Hematopoietic multipotent progenitor cell treated with erythropoietin and hydrocortisone succinate and interleukin-3 and kit ligand, for 4 days (in vitro differentiated cells): ENCODE data around the gene CACNA2D3.
"Not testable (repeated sequence)": the region's sequence is repeated elsewhere in the genome, so short reads cannot be mapped to it uniquely, and the experiment has no call there.

ENCODE experiments used
- DNase-seq: peaks from one replicate; pipeline ENCODE4 v3.0.0-alpha.2; 2015

CACNA2D3 gene

DNA sequence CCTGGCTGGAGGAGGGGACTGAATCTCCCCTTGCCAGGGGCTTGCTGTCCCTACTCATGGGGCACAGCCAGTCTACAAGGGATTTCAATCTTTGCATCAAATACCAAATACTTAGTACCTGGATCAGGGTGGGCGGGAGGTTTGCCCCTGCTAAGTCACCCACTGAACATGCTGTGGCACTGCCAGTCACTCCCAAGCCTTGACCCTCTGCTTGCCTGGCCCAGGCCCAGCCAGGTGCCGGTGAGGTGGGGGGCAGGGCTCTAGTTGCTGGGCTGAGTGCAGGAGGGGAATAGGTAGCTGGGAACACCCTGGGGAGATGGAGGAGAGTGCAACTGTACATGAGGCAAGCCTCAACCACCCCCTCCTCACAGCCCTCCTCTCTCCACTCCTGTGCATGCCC lies 941.8 kb downstream of the CACNA2D3 start:
- DNase-seq = no peak

DNA sequence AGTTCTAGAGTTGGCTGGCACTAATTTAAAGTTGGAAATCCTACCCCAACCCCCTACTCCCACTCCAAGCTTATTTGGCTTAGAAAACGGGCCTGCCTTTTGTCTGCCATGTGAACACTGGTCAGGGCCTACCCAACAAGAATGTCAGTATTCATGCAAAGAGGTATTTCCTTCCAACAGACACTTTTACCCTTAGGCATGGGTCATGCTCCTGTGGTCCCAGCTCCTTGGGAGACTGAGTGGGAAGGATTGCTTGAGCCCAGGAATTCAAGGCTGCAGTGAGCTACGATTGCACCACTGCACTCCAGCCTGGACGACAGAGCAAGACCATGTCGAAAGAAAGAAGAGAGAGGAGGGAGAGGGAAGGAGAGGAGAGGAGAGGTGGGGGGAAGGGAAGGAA lies 943.0 kb downstream of the CACNA2D3 start:
- no peak for DNase-seq

DNA sequence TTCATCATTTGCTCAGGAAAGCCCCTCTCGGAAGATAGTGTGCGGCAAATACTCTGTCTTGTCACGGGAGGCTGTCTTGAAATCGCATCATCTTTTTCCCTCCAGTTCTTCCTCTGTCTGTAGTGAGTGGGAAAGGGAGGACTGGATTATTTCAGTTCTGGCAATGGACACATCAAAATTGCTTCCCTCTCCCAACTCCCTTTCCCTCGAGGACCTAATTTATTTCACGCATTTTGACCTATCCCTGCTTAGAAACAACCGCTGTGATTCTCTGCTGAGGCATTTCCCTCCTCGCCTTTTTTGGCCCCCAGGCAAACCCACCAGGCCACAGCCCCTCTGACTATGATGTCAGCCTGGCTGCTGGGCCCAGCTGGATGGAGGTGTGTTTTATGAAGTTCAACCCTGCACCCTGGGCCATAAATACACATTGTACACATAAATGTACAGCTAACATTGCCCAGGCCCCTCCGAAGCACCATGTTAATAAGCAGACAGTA lies 944.2 kb downstream of the CACNA2D3 start:
- no peak for DNase-seq

DNA sequence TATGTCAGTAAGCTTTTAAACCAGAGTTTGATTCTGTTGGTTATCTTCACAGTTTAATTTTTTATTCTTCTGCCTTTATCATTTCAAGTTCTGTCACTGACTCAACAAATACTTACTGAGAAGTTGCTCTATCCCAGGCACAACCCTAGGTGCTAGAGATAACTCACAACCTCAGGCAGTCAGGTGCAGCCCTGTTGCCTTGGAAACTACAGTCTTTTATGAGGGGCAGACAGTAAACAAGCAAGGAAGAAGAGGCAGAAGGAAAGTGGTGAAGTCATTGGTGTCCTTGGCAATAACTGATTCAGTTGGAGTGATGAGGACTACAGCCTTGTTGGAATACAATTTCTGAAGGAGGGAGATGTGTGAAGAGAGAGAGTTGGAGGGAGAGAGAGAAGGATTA lies 947.6 kb downstream of the CACNA2D3 start:
- no peak for DNase-seq

DNA sequence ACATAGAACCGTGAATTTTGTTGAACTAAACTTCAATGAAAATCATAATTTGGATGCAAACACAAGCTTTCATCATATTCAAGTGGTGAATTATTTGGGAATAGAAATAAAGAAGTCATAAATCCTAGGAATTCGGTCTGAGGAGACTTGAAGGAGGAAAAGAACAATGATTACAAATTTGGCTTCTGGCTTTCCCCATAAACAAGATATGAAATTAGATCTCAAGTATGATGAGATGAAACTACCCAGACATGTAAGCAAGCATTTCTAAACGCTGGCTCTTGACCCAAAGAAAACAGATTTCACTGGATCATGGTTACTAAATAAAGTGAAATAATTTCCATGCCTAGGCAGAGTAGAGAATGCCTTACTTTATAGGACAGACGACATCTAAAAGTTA lies 952.4 kb downstream of the CACNA2D3 start:
- DNase-seq = no peak

DNA sequence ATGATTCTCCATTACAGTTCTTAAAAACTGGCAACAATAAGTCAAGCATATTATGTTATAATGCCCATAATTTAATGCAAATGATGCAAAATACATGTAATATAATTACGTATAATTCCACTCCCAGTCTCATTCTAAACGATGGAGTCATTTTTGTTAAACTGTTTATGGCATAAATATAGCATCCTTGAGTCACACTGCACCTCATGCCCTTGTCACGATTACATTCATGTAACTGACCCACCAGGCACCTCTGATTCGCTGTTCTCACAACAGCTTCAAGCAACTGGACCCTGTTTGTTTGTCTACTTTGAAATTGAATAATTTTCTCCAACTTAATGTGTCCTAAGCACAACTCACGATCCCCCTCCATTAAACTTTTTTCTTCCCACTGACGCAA lies 953.5 kb downstream of the CACNA2D3 start:
- DNase-seq = no peak

DNA sequence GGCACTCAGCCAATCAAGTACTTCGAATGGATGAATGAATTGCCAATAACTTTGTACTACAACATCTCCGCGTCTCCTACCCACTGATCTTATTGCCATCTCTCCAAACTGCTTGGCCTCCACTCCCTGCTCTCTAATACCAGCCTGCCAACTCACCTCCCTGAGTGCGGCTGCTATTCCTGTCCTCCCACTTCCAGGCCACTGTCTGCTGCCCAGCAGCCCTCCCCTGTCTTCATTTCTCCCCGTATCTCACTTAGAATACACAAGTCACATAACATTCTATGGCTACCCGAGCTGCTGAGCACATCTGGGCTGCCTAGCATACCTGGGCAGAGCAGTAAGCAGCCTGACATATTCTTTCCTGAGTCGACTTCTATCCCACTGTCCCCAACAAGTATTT lies 955.4 kb downstream of the CACNA2D3 start:
- DNase-seq = no peak

DNA sequence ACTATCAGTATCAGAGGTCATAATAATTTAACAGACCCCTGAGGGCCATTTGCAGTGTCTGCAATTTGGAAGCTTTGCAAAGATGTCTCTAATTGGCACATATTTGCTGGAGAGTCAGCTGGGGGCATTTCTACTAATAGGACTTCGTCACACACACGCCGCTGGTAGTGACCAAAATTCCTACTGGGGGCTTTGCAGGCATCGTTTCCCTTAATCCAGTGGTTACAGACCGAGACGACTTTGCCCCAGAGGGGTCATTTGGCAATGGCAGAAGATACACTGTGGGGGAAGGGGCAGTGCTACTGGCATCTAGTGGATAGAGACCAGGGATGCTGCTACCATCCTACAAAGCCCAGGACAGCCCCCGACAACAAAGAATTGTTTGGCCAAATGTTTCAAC lies 956.5 kb downstream of the CACNA2D3 start:
- DNase-seq = no peak

DNA sequence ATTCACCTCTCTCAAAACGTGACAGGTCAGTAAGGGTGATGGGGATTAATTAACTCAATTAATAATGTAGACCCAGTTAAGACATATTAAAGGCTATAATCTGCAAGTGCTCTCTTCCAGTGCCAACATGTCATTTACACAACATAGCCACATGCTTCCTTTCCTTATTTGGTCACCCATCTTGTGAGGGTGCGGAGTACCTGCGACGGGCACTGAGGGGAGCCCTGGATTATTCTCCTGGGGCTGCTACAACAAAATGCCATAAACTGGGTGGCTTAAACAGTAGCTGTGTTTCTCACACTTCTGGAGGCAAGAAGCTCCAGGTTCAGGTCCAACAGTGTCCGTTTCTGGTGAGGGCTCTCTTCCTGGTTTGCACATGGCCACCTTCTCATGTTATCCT lies 962.9 kb downstream of the CACNA2D3 start:
- no peak for DNase-seq

DNA sequence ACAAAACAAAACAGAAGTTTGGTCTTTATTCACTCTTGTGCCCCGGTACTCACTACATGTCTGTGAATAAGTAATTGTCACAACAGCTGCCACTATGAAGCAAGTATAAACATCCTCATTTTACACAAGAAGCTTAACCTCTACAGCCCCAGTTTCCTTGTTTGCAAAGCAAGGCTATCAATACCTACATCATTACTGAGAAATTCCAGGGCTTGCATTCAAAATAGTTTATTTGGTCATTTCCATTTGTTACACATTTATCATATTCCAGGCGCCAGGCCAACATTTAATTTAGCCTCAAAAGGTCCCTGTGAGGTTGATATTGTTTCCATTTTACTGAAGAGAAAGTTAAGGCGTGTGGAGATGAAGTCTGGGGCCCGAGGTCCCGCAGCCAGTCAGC lies 966.9 kb downstream of the CACNA2D3 start:
- no peak for DNase-seq

DNA sequence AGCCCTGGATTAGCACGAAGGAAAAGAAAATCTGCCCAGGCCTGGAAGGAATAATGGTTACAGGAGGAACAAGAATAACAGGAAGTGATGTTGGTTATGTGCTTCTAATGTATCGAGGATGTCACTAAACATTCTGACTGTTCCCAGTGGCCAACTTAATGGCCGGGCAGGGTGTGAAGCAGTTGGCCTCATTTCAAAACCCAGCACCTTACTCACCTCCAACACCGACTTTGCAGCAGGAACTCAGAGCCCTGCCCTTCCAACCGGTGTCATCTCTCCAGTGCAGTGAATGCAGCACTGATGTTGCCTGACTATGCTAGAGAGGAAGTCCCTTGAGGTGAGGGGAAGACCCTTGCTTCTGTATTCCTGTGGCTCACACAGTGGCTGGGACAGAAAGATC lies 967.9 kb downstream of the CACNA2D3 start:
- no peak for DNase-seq

DNA sequence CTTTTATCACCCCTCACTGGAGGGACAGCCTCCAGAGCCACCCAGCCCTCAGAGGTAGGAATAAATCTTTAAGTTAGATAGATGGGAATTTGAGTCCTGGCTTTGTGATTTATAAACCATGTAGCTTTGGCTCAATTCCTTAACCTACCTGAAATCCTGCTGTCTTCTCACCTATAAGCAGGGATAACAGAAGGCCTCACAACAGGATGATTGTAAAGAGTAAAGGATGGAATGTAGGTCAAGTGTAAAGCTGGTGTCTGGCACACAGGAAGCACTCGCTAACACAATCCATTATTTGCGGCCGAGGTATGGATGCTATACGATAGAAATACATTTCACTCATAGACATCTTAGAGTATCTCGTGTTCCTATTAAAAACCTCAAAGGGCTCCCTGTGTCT lies 968.4 kb downstream of the CACNA2D3 start:
- no peak for DNase-seq

DNA sequence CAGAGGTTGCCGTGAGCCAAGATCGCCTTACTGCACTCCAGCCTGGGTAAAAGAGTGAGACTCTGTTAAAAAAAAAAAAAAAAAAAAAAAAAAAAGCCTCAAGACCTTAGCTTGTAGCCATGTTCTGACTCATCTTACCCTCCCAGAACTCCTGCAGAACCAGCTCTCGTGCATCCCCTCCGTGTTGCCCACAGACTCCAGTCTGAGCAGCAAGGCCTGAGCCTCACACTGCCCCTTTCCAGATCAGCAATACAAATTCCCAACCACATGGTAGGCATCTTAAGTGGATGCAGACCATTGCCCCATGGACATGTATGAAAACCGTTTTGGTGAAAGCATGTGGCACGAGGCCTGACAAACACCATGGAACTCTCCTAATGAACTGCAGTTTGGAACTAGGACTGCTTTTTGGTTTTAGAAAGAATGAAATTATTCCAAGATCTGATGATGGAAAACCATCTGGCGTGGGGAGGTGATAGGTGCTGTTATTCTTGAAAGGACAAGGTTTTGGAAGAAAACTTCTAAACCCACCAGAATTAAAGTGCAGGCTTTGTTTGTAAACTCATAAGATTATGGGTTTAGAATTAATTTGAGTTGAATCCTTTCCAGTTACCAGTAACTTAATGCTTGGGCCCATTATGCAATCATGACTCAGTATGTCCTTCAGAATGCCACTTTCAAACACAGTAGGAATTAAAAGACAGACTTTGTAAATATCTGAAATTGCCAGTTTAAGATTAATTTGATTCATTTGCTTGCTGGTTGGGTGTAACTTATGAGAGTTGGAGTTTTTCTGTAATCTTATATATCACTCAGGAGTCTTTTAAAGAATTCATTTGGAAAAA lies 969.3 kb downstream of the CACNA2D3 start:
- no peak for DNase-seq

DNA sequence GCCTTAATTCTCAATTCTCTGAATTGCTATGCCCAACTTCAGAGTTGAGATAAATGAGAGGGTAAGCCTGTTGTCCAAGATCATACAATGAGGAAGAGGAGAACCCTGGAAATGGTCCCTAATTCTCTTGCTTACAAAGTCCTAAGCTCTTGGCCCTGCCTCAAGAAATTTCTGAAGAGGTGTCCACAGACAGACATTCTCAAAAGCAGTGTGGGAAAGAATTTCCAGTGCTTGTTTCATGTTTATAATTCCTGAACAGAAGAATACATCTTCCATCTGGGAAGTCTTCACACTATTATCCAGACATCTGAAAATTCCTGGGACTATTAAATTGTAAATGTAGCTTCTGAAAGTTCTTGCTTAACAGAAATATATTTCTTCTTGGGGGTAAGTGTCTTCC lies 972.3 kb downstream of the CACNA2D3 start:
- DNase-seq = no peak

DNA sequence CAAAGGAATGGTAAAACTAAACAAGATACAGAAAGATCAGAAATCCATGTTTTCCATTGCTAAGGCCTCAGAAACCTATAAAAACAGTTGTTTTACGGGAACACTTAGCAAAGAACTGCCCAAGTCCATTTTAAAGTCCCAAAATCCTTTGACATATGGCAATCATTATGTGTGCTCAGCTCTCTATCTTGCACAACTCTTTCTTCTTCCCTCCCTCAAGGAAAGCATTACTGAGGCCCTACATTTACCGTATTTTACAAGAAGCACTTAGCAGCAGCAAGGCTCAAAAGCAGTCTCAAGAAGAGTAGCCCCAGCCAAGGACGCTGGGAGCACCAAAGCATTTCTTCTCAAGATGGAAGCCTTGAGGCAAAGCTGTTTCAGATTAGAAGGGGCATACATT lies 975.1 kb downstream of the CACNA2D3 start:
- DNase-seq = no peak

DNA sequence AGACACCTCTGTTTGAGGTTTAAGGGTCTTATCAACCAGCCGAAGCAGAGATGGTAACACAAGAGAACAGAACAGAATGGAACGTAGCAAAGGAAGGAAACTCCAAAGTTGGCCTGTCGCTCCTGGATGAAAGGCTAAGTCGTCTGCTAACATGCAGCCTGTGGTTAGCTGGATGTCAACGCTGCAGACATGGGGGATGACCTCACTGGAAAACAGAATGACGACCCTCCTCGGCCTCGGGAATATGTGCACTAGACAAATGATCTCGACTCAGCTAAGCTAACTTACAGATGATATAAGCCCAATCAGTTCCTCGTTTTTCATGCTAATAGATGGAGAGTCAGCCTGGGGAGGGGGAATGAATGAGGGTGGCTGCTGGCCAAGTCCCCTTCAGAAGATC lies 983.3 kb downstream of the CACNA2D3 start:
- DNase-seq = no peak

DNA sequence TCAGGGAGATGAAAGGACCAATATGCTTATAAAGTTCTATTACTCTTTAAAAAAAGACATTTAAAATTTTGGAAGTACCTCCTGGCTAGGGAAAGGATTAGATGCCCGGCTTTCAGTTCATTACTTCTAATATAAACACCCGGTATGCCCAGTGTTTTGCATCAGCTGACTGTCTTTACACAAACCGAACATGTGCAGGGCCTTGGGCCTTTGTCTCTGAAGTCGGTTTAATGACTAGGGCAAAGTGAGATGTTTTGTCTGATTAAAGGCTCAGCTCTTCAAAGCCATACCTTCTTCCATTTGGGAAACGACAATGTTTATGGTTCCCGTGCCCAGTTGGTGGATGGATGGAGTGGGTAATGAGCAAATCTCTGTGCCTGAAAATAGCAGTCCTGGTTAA lies 984.8 kb downstream of the CACNA2D3 start:
- no peak for DNase-seq

DNA sequence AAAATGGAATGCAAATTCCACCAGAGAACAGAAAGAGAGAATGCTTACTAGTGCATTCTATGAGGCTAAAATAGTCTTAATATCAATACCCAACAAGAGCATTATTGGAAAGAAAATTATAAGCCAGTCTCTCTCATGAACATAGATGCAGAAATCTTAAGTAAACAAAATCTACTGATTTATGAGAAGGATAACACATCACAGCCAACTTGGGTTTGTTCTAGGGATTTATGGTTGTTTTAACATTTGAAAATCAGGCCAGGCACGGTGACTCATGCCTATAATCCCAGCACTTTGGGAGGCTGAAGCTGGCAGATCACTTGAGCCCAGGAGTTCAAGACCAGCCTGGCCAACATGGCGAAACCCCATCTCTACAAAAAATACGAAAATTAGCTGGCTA lies 989.6 kb downstream of the CACNA2D3 start:
- DNase-seq = not testable (repeated sequence)

DNA sequence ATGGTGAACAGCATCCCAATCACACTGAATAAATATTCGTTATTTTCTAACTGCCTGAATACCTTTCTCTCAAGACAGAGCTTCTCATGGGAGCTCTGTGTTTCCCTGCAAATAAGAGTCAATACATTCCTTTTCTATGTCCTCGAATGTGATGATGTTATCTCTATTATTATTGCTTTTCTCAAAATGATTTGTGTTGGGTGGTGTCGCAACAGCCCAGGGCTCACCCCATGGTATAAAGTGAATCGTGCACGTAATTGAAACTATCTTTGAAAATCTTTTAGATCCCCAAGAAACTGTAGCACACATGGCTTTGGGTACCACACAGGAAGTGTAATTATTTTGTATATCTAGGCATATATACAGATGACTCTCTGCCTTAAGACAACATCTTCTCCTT lies 996.1 kb downstream of the CACNA2D3 start:
- DNase-seq = no peak

DNA sequence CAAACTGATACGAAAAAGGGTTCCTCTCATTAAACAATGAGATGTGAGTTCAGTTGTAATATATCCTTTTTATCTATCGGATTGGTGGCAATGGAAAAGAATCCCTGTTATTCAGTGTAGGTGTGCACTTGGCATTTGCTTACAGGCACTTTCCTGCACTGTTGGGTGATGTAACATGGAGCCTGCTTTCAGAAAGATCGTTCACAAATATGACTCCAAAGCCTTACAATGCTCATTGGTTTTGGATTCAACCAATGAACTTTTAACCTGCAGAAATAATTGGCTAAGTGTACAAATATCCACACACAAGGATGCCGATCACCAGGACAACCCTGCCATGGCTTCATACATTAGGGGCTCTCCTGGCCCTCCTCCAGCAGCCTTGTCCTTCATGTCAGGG lies 996.9 kb downstream of the CACNA2D3 start:
- no peak for DNase-seq

DNA sequence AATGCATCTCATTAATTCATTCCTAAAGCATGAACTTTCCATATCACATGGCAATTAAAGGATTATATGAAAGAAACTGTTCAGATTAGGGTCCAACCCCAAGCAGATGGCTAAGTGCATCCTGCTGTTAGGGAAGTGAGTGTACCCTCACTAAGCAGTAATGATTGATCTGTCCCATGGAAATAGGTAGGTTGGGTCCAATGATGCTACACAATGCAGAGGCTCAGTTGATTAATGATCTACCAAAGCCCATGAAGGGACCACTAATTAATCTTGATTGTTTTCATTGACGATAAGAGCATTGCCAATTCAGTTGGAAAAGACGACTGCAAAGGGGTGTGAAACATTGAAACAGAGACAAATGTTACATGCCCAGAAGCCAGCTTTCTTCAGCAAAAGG lies 1000.0 kb downstream of the CACNA2D3 start:
- no peak for DNase-seq
